HUES64 (cell line): ENCODE data around the gene KCTD7.
"Not testable (repeated sequence)": the region's sequence is repeated elsewhere in the genome, so short reads cannot be mapped to it uniquely, and the experiment has no call there.

Experiments
- H3K27ac ChIP-seq: 2 replicates; pipeline ENCODE4 v1.7.0; 2013; ENCODE audit warnings: low read depth, low read length, inconsistent platforms
- H3K27me3 ChIP-seq: 2 replicates; pipeline ENCODE4 v1.6.1; 2013; ENCODE audit warnings: mild to moderate bottlenecking, low read length; ENCODE audit not compliant: insufficient read depth
- H3K36me3 ChIP-seq: 2 replicates; pipeline ENCODE4 v1.6.1; 2013; ENCODE audit warnings: mild to moderate bottlenecking, low read length; ENCODE audit not compliant: insufficient read depth
- H3K4me1 ChIP-seq: 2 replicates; pipeline ENCODE4 v1.6.1; 2013; ENCODE audit warnings: mild to moderate bottlenecking, low read length, moderate library complexity; ENCODE audit not compliant: insufficient read depth
- H3K4me3 ChIP-seq: 2 replicates; pipeline ENCODE4 v1.5.1; 2013; ENCODE audit warnings: mild to moderate bottlenecking, low read length, moderate library complexity
- H3K9ac ChIP-seq: 2 replicates; pipeline ENCODE4 v1.6.1; 2013; ENCODE audit warnings: mild to moderate bottlenecking, low read depth, low read length
- H3K9me3 ChIP-seq: 2 replicates; pipeline ENCODE4 v1.6.1; 2013; ENCODE audit warnings: low read depth, low read length; ENCODE audit not compliant: insufficient read depth
- WGBS: fragments of 150-250, 120-280 bp; methylation state at CpG from one replicate; pipeline ENCODE4 v1.1.7; 2013; ENCODE audit warnings: missing lambda C conversion rate; 5-methylcytosine and 5-hydroxymethylcytosine counted together

The KCTD7 gene

GRCh38 chr7:66655113-66655806, 26.6 kb downstream of the KCTD7 start:
- H3K27me3 ChIP-seq, H3K36me3 ChIP-seq, H3K4me1 ChIP-seq, H3K9me3 ChIP-seq: not testable (repeated sequence)
- WGBS, result 11% methylated on average over 26 of the region's 28 CpGs
- H3K27ac ChIP-seq, result peak overlapping the region; percentile 99
- peak overlapping the region; percentile 93 for H3K4me3 ChIP-seq
- peak overlapping the region; percentile 89 for H3K9ac ChIP-seq

GRCh38 chr7:66655826-66656485, 27.3 kb downstream of the KCTD7 start:
- not testable (repeated sequence) for H3K36me3 ChIP-seq, H3K9me3 ChIP-seq, H3K9ac ChIP-seq, H3K4me1 ChIP-seq, H3K27me3 ChIP-seq, H3K27ac ChIP-seq
- H3K4me3 ChIP-seq, result peak overlapping the region; percentile 93
- WGBS, result 88% methylated on average over 11 of the region's 11 CpGs

- H3K4me3 ChIP-seq, result no peak overlapping the region
- H3K9me3 ChIP-seq, result no peaks in the 10 kb centered on the region
- no peak overlapping the region for H3K9ac ChIP-seq
- H3K36me3 ChIP-seq, result no peaks in the 10 kb centered on the region; the same call in 1 of the 2 replicates
- no peaks in the 10 kb centered on the region for H3K27me3 ChIP-seq
- no peaks in the 10 kb centered on the region for H3K4me1 ChIP-seq
- 79% methylated on average over 2 of the region's 2 CpGs for WGBS
- H3K27ac ChIP-seq, result no peak overlapping the region
These were observed 29.1 kb downstream of the KCTD7 start for GRCh38 chr7:66657798-66658197.

GRCh38 chr7:66662646-66663264, 34.1 kb downstream of the KCTD7 start:
- Histone ChIP-seq H3K36me3 (no peaks in the 10 kb centered on the region), H3K9me3 (no peaks in the 10 kb centered on the region), H3K27ac (no peak overlapping the region), H3K4me3 (no peak overlapping the region), H3K9ac (no peak overlapping the region), H3K4me1 (no peaks in the 10 kb centered on the region), H3K27me3 (no peaks in the 10 kb centered on the region)
- WGBS, result 92% methylated on average over 15 of the region's 16 CpGs

GRCh38 chr7:66664590-66665293, 36.1 kb downstream of the KCTD7 start:
- H3K27ac ChIP-seq, result no peak overlapping the region
- H3K27me3 ChIP-seq, result no peaks in the 10 kb centered on the region
- 93% methylated on average over 24 of the region's 24 CpGs for WGBS
- H3K36me3 ChIP-seq, result no peaks in the 10 kb centered on the region
- no peak overlapping the region for H3K4me3 ChIP-seq
- no peaks in the 10 kb centered on the region for H3K9me3 ChIP-seq
- H3K9ac ChIP-seq, result no peak overlapping the region
- H3K4me1 ChIP-seq, result no peaks in the 10 kb centered on the region

- no peak overlapping the region for H3K9ac ChIP-seq
- no peak overlapping the region for H3K27ac ChIP-seq
These were observed 37.8 kb downstream of the KCTD7 start for GRCh38 chr7:66666313-66666952.

GRCh38 chr7:66667023-66667728, 38.5 kb downstream of the KCTD7 start:
- 93% methylated on average over 11 of the region's 11 CpGs for WGBS

More at GRCh38 chr7:66666313-66666952, 37.8 kb downstream of the KCTD7 start:
- H3K4me1 ChIP-seq, result no peaks in the 10 kb centered on the region
- H3K36me3 ChIP-seq, result no peaks in the 10 kb centered on the region
- H3K9me3 ChIP-seq, result no peaks in the 10 kb centered on the region
- 92% methylated on average over 8 of the region's 8 CpGs for WGBS
- no peak overlapping the region for H3K4me3 ChIP-seq
- H3K27me3 ChIP-seq, result no peaks in the 10 kb centered on the region

GRCh38 chr7:66668112-66668511, 39.4 kb downstream of the KCTD7 start:
- no peaks in the 10 kb centered on the region for H3K36me3 ChIP-seq
- H3K9ac ChIP-seq, result no peak overlapping the region
- no peaks in the 10 kb centered on the region for H3K9me3 ChIP-seq
- H3K4me3 ChIP-seq, result no peak overlapping the region
- H3K27me3 ChIP-seq, result no peaks in the 10 kb centered on the region
- 97% methylated on average over 7 of the region's 7 CpGs for WGBS
- no peaks in the 10 kb centered on the region for H3K4me1 ChIP-seq
- no peak overlapping the region for H3K27ac ChIP-seq

More at GRCh38 chr7:66667023-66667728, 38.5 kb downstream of the KCTD7 start:
- Histone ChIP-seq H3K27ac (no peak overlapping the region), H3K9me3 (no peaks in the 10 kb centered on the region), H3K27me3 (no peaks in the 10 kb centered on the region), H3K4me3 (no peak overlapping the region), H3K36me3 (no peaks in the 10 kb centered on the region), H3K9ac (no peak overlapping the region), H3K4me1 (no peaks in the 10 kb centered on the region)

- Histone ChIP-seq H3K4me3 (no peak overlapping the region), H3K9me3 (no peaks in the 10 kb centered on the region), H3K36me3 (no peaks in the 10 kb centered on the region), H3K27me3 (no peaks in the 10 kb centered on the region), H3K4me1 (no peaks in the 10 kb centered on the region), H3K27ac (no peak overlapping the region), H3K9ac (no peak overlapping the region)
- 94% methylated on average over 7 of the region's 7 CpGs for WGBS
These were observed 40.0 kb downstream of the KCTD7 start for GRCh38 chr7:66668677-66669076.

- H3K9me3 ChIP-seq, result no peaks in the 10 kb centered on the region
- no peak overlapping the region for H3K27ac ChIP-seq
- WGBS, result 96% methylated on average over 7 of the region's 7 CpGs
- H3K9ac ChIP-seq, result no peak overlapping the region
- no peaks in the 10 kb centered on the region for H3K36me3 ChIP-seq
- H3K4me3 ChIP-seq, result no peak overlapping the region
- no peaks in the 10 kb centered on the region for H3K4me1 ChIP-seq
- no peaks in the 10 kb centered on the region for H3K27me3 ChIP-seq
These were observed 40.4 kb downstream of the KCTD7 start for GRCh38 chr7:66669088-66669487.
